Fibroblast of the aortic adventitia (primary cell): Measurements from ENCODE around the gene PARN. TPM values are rescaled to one million over a fixed set of nuclear protein-coding genes. Genes with fewer than 3 reads are reported as not detected.
A peak's percentile ranks its signal among the peaks of the same experiment; 100 is the strongest.

ENCODE experiments used
- DNase-seq: peaks from one replicate; pipeline ENCODE4 v3.0.0-alpha.2; 2010; ENCODE audit warnings: low read depth
- H3K4me3 ChIP-seq: 2 replicates; pipeline ENCODE4 v1.5.1; 2011; ENCODE audit warnings: low read depth, mild to moderate bottlenecking, control low read depth, low read length, moderate library complexity
- total RNA-seq: library from RNA; depleted of rRNA; stranded (reverse); fragments of >200 nt; gene quantifications from 2 replicates; pipeline ENCODE4 v1.2.3, GENCODE V29; 2012; ENCODE audit warnings: low replicate concordance
- TF ChIP-seq, protein P1 (sequence below): IDR thresholded peaks from 2 replicates; pipeline ENCODE4 v1.5.1; 2011; ENCODE audit warnings: mild to moderate bottlenecking, low read length, control low read depth, inconsistent platforms; ENCODE audit not compliant: insufficient read depth

The PARN gene
- total RNA-seq, 1 donor = 37.2 TPM

DNA sequence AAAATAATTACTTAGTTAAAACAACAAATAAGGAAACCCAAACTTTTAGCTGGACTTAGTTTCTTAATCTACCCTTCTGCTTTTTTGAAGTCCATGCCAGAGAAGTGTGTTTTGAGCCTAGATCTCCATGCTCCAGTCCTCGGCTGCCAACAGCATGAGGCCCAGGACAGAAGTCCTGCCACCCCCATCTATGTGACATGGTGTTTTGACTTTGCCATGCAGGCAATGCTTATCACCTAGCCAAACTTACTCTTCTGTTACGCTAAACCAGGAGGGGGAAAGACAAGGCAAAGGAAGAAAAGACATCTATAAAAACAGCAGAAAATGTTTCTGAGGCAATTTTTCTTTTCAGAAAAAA lies 119.5 kb downstream of the PARN start:
- no peak for DNase-seq
- H3K4me3 ChIP-seq = no peak overlapping the region
- TF ChIP-seq, protein P1, sequence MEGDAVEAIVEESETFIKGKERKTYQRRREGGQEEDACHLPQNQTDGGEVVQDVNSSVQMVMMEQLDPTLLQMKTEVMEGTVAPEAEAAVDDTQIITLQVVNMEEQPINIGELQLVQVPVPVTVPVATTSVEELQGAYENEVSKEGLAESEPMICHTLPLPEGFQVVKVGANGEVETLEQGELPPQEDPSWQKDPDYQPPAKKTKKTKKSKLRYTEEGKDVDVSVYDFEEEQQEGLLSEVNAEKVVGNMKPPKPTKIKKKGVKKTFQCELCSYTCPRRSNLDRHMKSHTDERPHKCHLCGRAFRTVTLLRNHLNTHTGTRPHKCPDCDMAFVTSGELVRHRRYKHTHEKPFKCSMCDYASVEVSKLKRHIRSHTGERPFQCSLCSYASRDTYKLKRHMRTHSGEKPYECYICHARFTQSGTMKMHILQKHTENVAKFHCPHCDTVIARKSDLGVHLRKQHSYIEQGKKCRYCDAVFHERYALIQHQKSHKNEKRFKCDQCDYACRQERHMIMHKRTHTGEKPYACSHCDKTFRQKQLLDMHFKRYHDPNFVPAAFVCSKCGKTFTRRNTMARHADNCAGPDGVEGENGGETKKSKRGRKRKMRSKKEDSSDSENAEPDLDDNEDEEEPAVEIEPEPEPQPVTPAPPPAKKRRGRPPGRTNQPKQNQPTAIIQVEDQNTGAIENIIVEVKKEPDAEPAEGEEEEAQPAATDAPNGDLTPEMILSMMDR = no peak

DNA sequence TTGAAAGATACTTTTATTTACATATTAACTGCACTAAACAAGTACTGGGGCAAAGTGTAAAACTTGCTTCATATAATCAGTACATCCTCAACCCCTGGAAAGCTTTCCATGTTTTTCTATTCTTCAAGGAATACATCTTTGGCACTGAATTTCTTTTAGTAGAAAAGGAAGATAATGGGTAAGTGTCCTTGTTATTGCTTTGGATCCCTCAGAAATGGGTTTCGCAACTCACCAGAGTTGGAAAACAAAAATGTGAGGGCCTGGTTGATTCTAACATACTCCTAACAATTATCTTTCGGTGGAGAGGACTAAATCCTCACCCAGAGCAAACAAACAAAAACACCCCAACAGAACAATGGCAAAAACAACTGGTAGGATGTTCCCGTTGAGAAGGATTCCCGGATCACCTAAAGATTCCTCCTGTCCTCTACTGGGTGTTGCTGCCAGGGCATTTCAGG lies 120.4 kb downstream of the PARN start:
- TF ChIP-seq, protein P1 = no peak
- peak; percentile 50 for DNase-seq
- no peak overlapping the region for H3K4me3 ChIP-seq

DNA sequence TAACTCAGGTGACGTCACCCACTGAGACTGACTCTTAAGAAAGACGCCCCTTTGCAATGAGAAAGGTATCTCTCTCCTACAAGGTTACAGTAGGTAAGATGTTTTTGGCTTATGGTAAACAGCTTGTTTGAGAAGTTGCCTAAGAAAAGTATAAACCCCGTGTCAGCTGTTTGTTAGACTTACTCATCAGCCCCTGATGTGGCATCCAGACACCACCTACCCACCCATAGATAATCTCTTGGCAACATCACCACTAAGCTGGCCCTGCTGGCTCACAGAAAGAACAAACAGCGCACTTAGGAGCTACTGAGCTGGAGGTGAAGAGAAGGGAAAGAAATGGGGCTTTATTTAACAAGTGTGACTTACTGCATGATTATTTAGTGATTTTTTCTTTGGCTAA lies 121.0 kb downstream of the PARN start:
- DNase-seq = peak; percentile 47
- H3K4me3 ChIP-seq = no peak overlapping the region
- TF ChIP-seq, protein P1 = no peak

DNA sequence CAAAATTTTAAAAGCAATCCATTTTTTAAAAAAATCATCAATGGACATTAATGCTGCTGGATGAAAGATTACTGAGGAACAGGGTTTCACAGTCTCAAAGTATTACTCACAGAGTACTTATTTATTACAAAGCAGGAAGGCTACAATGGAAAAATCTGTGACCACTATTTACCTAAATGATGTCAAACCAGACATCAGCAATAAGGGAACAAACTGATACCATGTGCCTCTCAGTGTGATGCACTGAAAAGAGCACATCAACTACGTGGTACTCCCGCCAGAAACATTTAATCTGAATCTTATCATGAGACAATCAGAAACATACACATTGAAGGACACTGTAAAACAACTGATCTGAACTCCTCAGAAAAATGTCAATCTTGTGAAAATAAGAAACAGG lies 124.2 kb downstream of the PARN start:
- TF ChIP-seq, protein P1 = no peak
- DNase-seq = peak; percentile 62

DNA sequence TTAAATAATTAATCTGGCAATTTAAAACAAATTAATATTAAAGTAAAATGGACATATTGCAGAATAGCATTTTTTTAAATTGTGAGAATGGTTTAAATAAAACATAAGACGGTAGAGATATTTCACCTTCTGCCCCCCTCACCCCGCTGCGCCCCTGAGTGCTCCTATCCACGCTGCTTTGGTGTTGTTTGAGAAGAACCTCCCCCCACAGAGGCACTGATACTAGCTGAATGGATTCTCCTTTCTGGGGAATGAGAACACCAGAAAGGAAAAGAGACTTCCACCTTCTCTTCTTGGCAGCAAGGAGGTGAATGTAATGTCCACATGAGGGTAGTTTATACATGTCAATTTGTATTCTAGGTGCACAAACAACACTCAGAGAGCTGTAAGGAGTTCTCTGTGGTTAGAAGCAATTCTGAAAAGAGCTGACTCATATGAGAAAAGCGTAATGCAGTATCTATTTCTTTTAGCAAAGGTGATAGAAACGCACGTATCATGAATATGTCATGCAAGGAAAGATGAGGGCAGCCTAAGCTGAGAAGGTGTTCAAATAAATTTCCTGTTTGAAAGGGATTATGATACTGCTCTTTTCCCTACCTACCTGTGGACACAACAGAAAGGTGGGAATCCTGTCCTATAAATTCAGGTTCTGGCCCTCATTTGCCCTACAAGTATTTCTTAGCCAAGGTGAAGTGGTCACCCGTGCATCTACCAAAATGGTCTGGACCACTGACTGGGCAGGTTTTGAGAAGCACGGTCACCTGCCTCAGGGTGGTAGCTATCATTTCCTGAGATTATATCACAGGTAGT lies 126.9 kb downstream of the PARN start:
- TF ChIP-seq, protein P1 = no peak
- no peak overlapping the region for H3K4me3 ChIP-seq
- peak; percentile 41 for DNase-seq

More for the DNA sequence above, 124.2 kb downstream of the PARN start:
- no peak overlapping the region for H3K4me3 ChIP-seq

DNA sequence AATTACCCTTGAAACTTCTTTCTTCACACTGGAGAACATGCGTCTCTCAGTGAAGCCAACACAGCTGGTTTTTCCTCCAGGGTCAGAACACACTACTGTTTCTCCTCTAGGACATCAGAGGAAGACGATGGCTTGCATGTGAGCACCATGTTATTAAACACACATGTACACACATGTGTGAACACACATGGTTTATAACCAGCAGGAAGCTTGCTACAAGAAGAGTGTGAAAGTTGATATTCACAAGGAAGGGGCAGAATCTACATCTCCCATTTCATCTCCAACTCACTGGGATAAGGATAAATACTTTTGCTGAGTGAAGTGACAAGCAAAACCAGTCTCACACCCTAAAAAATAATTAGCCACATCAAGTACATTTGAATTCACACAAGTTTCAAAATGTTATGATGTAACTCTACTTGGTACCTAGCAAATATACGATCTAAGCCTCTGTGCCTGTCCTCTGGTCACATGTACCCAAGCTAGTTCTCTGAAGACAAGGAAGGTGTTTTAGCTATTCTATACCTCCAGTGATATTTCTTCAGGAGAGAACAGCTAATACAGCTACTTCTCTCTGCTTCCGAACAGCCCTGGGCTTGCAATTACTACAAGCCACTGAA lies 127.7 kb downstream of the PARN start:
- no peak for DNase-seq
- TF ChIP-seq, protein P1 = no peak
- H3K4me3 ChIP-seq = no peak overlapping the region
